Measurements from ENCODE around the gene HEG1. TPM values are rescaled to one million over a fixed set of nuclear protein-coding genes. Genes with fewer than 3 reads are reported as not detected.
A peak's percentile ranks its signal among the peaks of the same experiment; 100 is the strongest.

Gene HEG1
- total and polyA plus RNA-seq, 2 of the 13 experiments (the other 11 are each of a cell fraction or from before 2014, with no cell fraction given) = 10.7 to 18.2 TPM

DNA sequence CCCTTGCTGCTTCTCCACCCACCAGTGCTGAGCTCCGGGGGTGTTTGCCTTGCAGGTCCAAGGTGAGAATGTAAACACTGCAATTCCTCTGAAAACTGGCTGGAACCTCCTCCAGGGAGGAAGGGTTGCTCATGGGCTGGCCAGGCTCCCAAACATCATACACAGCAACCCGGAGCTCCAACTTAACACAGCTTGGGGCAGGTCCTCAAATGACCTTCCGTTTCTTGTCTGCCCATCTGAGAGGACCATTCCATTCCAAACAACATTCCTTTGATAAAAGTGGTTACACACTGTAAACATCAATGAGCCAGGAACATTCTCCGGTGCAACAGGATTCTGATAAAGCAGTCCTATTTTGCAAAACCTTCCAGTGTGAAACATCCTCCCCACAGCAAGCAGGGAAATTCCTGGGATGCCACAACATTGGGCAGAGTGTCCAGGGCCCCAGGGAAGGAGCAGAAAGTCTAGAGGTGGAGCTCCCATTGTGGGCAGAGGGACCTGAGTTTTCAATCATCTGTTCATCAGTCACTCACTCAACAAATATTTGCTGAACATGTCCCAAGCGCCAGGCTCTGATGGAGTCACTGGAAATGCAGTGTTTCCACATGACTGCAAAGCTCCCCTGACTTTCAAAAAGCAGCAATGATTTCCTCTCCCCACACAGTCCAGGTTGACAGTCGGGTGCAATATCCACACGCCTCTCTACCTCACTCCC is 7.3 kb upstream of the HEG1 start (continued):
- TF ChIP-seq, protein P1, sequence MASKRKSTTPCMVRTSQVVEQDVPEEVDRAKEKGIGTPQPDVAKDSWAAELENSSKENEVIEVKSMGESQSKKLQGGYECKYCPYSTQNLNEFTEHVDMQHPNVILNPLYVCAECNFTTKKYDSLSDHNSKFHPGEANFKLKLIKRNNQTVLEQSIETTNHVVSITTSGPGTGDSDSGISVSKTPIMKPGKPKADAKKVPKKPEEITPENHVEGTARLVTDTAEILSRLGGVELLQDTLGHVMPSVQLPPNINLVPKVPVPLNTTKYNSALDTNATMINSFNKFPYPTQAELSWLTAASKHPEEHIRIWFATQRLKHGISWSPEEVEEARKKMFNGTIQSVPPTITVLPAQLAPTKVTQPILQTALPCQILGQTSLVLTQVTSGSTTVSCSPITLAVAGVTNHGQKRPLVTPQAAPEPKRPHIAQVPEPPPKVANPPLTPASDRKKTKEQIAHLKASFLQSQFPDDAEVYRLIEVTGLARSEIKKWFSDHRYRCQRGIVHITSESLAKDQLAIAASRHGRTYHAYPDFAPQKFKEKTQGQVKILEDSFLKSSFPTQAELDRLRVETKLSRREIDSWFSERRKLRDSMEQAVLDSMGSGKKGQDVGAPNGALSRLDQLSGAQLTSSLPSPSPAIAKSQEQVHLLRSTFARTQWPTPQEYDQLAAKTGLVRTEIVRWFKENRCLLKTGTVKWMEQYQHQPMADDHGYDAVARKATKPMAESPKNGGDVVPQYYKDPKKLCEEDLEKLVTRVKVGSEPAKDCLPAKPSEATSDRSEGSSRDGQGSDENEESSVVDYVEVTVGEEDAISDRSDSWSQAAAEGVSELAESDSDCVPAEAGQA (IDR thresholded peaks at IDR 0.05; ENCODE audit: low read depth) = no peak
- TF ChIP-seq, protein P1 (CRISPR knock-in tag; IDR thresholded peaks at IDR 0.05; ENCODE audit: borderline replicate concordance) = no peak
- TF ChIP-seq RXRB (CRISPR knock-in tag; IDR thresholded peaks at IDR 0.05; ENCODE audit: borderline replicate concordance) (peak; percentile 99), TOPORS (CRISPR knock-in tag; IDR thresholded peaks at IDR 0.05) (no peak), ESRRA (CRISPR knock-in tag; IDR thresholded peaks at IDR 0.05; ENCODE audit: low read depth) (no peak), ZNF292 (CRISPR knock-in tag; IDR thresholded peaks at IDR 0.05; ENCODE audit: borderline replicate concordance, low read depth) (peak; percentile 86), ZNF3 (CRISPR knock-in tag; IDR thresholded peaks at IDR 0.05) (peak; percentile 65), ZNF253 (CRISPR knock-in tag; IDR thresholded peaks at IDR 0.05; ENCODE audit: borderline replicate concordance) (no peak), CEBPG (CRISPR knock-in tag; IDR thresholded peaks at IDR 0.05) (peak; percentile 52), ZNF180 (CRISPR knock-in tag; IDR thresholded peaks at IDR 0.05; ENCODE audit: borderline replicate concordance, low read depth) (no peak), ZNF713 (CRISPR knock-in tag; IDR thresholded peaks at IDR 0.05) (no peak), TBL1XR1 (IDR thresholded peaks at IDR 0.05; ENCODE audit: borderline replicate concordance, low read length, partially characterized antibody) (peak; percentile 59), ZNF431 (CRISPR knock-in tag; IDR thresholded peaks at IDR 0.05; ENCODE audit: borderline replicate concordance, low read depth) (0 out of 2 replicates have a peak, but pooled peaks have one; percentile 56)
- TF ChIP-seq, protein P2, sequence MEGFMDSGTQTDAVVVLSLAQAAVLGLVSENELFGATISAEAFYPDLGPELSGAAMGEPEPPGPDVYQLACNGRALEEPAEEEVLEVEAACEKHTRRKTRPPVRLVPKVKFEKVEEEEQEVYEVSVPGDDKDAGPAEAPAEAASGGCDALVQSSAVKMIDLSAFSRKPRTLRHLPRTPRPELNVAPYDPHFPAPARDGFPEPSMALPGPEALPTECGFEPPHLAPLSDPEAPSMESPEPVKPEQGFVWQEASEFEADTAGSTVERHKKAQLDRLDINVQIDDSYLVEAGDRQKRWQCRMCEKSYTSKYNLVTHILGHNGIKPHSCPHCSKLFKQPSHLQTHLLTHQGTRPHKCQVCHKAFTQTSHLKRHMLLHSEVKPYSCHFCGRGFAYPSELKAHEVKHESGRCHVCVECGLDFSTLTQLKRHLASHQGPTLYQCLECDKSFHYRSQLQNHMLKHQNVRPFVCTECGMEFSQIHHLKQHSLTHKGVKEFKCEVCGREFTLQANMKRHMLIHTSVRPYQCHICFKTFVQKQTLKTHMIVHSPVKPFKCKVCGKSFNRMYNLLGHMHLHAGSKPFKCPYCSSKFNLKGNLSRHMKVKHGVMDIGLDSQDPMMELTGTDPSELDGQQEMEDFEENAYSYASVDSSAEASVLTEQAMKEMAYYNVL (CRISPR knock-in tag; IDR thresholded peaks at IDR 0.05; ENCODE audit: borderline replicate concordance) = peak; percentile 100
- TF ChIP-seq, protein P3, sequence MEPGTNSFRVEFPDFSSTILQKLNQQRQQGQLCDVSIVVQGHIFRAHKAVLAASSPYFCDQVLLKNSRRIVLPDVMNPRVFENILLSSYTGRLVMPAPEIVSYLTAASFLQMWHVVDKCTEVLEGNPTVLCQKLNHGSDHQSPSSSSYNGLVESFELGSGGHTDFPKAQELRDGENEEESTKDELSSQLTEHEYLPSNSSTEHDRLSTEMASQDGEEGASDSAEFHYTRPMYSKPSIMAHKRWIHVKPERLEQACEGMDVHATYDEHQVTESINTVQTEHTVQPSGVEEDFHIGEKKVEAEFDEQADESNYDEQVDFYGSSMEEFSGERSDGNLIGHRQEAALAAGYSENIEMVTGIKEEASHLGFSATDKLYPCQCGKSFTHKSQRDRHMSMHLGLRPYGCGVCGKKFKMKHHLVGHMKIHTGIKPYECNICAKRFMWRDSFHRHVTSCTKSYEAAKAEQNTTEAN (CRISPR knock-in tag; conservative IDR thresholded peaks at IDR 0.05) = 0 out of 2 replicates have a peak, but pooled peaks have one; percentile 22
- TF ChIP-seq, protein P4, sequence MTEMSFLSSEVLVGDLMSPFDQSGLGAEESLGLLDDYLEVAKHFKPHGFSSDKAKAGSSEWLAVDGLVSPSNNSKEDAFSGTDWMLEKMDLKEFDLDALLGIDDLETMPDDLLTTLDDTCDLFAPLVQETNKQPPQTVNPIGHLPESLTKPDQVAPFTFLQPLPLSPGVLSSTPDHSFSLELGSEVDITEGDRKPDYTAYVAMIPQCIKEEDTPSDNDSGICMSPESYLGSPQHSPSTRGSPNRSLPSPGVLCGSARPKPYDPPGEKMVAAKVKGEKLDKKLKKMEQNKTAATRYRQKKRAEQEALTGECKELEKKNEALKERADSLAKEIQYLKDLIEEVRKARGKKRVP (CRISPR knock-in tag; IDR thresholded peaks at IDR 0.05) = peak in 1 of 2 experiments; percentile 78; a peak in 2 of 4 replicates
- TF ChIP-seq, protein P5, sequence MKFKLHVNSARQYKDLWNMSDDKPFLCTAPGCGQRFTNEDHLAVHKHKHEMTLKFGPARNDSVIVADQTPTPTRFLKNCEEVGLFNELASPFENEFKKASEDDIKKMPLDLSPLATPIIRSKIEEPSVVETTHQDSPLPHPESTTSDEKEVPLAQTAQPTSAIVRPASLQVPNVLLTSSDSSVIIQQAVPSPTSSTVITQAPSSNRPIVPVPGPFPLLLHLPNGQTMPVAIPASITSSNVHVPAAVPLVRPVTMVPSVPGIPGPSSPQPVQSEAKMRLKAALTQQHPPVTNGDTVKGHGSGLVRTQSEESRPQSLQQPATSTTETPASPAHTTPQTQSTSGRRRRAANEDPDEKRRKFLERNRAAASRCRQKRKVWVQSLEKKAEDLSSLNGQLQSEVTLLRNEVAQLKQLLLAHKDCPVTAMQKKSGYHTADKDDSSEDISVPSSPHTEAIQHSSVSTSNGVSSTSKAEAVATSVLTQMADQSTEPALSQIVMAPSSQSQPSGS (CRISPR knock-in tag; IDR thresholded peaks at IDR 0.05) = peak; percentile 79

All from HepG2 (cell line).